HEK293T (cell line): Measurements from ENCODE around the gene TMEM169.

Source experiments
- CTCF ChIA-PET: fragments of 350-600 bp; formaldehyde crosslinking; extraction: SDS; loops from one replicate; lab custom pipeline; 2021; ENCODE audit warnings: antibody characterized with exemption, inconsistent platforms; lab: Yijun Ruan, JAX
- POLR2A ChIA-PET: fragments of 350-600 bp; formaldehyde crosslinking; extraction: SDS; loops from one replicate; lab custom pipeline; 2020; ENCODE audit warnings: antibody characterized with exemption, inconsistent platforms; lab: Yijun Ruan, JAX
- DNase-seq: peaks from one replicate; pipeline ENCODE4 v3.0.0; 2012; ENCODE audit warnings: mixed read lengths; ENCODE audit errors: extremely low spot score
- ARNT ChIP-seq: fragments of 450-650 bp; IDR thresholded peaks from 2 replicates; pipeline ENCODE4 v1.6.1; 2017; ENCODE audit warnings: mild to moderate bottlenecking
- BHLHE40 ChIP-seq: fragments of 450-650 bp; IDR thresholded peaks from 2 replicates; pipeline ENCODE4 v1.6.1; 2016; ENCODE audit warnings: mild to moderate bottlenecking, moderate library complexity, borderline replicate concordance
- CTBP1 ChIP-seq: fragments of 450-650 bp; IDR thresholded peaks from 2 replicates; pipeline ENCODE4 v1.6.1; 2016; ENCODE audit warnings: borderline replicate concordance
- ELF4 ChIP-seq: fragments of 450-650 bp; IDR thresholded peaks from 2 replicates; pipeline ENCODE4 v1.6.1; 2017; ENCODE audit warnings: antibody characterized with exemption
- FOXA1 ChIP-seq: fragments of 450-650 bp; IDR thresholded peaks from 2 replicates; pipeline ENCODE4 v1.6.1; 2016; ENCODE audit warnings: mild to moderate bottlenecking
- FOXK2 ChIP-seq: fragments of 450-650 bp; IDR thresholded peaks from 2 replicates; pipeline ENCODE4 v1.6.1; 2016; ENCODE audit warnings: mild to moderate bottlenecking
- FOXM1 ChIP-seq: fragments of 450-650 bp; IDR thresholded peaks from 2 replicates; pipeline ENCODE4 v1.6.1; 2017; ENCODE audit warnings: mild to moderate bottlenecking, borderline replicate concordance
- HDGF ChIP-seq: fragments of 450-650 bp; IDR thresholded peaks from 2 replicates; pipeline ENCODE4 v1.6.1; 2017; ENCODE audit warnings: antibody characterized with exemption, borderline replicate concordance
- L3MBTL2 ChIP-seq: fragments of 450-650 bp; conservative IDR thresholded peaks from 2 replicates; pipeline ENCODE4 v1.6.1; 2016; ENCODE audit warnings: mild to moderate bottlenecking
- LEF1 ChIP-seq: fragments of 450-650 bp; IDR thresholded peaks from 2 replicates; pipeline ENCODE4 v1.6.1; 2017; ENCODE audit warnings: mild to moderate bottlenecking, borderline replicate concordance
- NFRKB ChIP-seq: fragments of 450-650 bp; IDR thresholded peaks from 2 replicates; pipeline ENCODE4 v1.6.1; 2016; ENCODE audit warnings: mild to moderate bottlenecking, moderate library complexity
- PKNOX1 ChIP-seq: fragments of 450-650 bp; IDR thresholded peaks from 2 replicates; pipeline ENCODE4 v1.6.1; 2016
- SP1 ChIP-seq: fragments of 450-650 bp; IDR thresholded peaks from 2 replicates; pipeline ENCODE4 v1.6.1; 2017
- SUZ12 ChIP-seq: fragments of 450-650 bp; IDR thresholded peaks from 2 replicates; pipeline ENCODE4 v1.6.1; 2016; ENCODE audit warnings: mild to moderate bottlenecking
- TARDBP ChIP-seq: fragments of 450-650 bp; IDR thresholded peaks from 2 replicates; pipeline ENCODE4 v1.6.1; 2016
- ZNF384 ChIP-seq: fragments of 450-650 bp; IDR thresholded peaks from 2 replicates; pipeline ENCODE4 v1.6.1; 2016

Gene TMEM169

GRCh38 chr2:216108967-216109921 lies 27.5 kb downstream of the TMEM169 start, which contains the start of gene XRCC5:
XRCC5 (plus strand) TSS chr2:216109348; CDS start chr2:216109437, 89 bp downstream.
- ChIA-PET POLR2A (interaction anchor here (0.6 to 3.2 kb wide), 9 partner anchors 15 to 389 kb away, joined by 3 to 19 read pairs (median 5); partner anchors contain the start of genes PECR, RPL37A and TMEM169), CTCF (interaction anchor here (0.6 to 0.7 kb wide), 2 partner anchors 15 to 31 kb away, joined by 3 to 4 read pairs; no protein-coding TSS in a partner anchor)
- peak; percentile 95 for DNase-seq
- TF ChIP-seq L3MBTL2: peak; percentile 95
- peak; percentile 42 for TF ChIP-seq ELF4
- TF ChIP-seq FOXM1: no peak

- CTCF ChIA-PET: interaction anchor here (0.6 to 1.0 kb wide), 2 partner anchors 30 to 41 kb away, joined by 4 read pairs; no protein-coding TSS in a partner anchor
- DNase-seq: no peak
- POLR2A ChIA-PET: interaction anchor here (0.7 to 3.2 kb wide), 6 partner anchors 14 to 585 kb away, joined by 3 to 19 read pairs (median 6); partner anchors contain the start of genes IGFBP5, PECR and TMEM169
- TF ChIP-seq ZNF384 (peak; percentile 51; the same call in 1 of the 2 replicates), LEF1 (no peak)
Measured at GRCh38 chr2:216109962-216110614, 28.4 kb downstream of the TMEM169 start.

GRCh38 chr2:216110620-216111019 lies 28.9 kb downstream of the TMEM169 start:
- TF ChIP-seq ELF4: no peak
- TF ChIP-seq TARDBP: no peak
- TF ChIP-seq FOXM1: no peak
- TF ChIP-seq BHLHE40: no peak
- no peak for TF ChIP-seq L3MBTL2
- no peak for TF ChIP-seq SUZ12
- TF ChIP-seq HDGF: no peak
- no peak for TF ChIP-seq LEF1
- TF ChIP-seq FOXA1: no peak
- no peak for TF ChIP-seq CTBP1
- TF ChIP-seq SP1: no peak
- TF ChIP-seq ARNT: no peak
- TF ChIP-seq NFRKB: no peak
- no peak for TF ChIP-seq FOXK2
- TF ChIP-seq PKNOX1: no peak
- TF ChIP-seq ZNF384: no peak
- DNase-seq: no peak
- ChIA-PET CTCF (interaction anchor here (1.0 kb wide), 1 partner anchor 42 kb away, joined by 4 read pairs; no protein-coding TSS in a partner anchor), POLR2A (interaction anchor here (0.7 to 3.2 kb wide), 4 partner anchors 17 to 585 kb away, joined by 3 to 19 read pairs (median 10); partner anchors contain the start of genes IGFBP5, PECR and TMEM169)

GRCh38 chr2:216111122-216111521 lies 29.4 kb downstream of the TMEM169 start:
- ChIA-PET CTCF (no interaction called here), POLR2A (no interaction called here)
- no peak for DNase-seq
- TF ChIP-seq SUZ12 (no peak), NFRKB (no peak), L3MBTL2 (no peak), TARDBP (no peak), FOXM1 (no peak), CTBP1 (no peak), PKNOX1 (no peak), ARNT (no peak), LEF1 (no peak), HDGF (no peak), ZNF384 (no peak)

GRCh38 chr2:216112926-216113325 lies 31.2 kb downstream of the TMEM169 start:
- ChIA-PET POLR2A (no interaction called here), CTCF (no interaction called here)
- no peak for TF ChIP-seq LEF1
- no peak for TF ChIP-seq ARNT
- TF ChIP-seq TARDBP: no peak
- no peak for TF ChIP-seq BHLHE40
- TF ChIP-seq FOXA1: no peak
- no peak for TF ChIP-seq L3MBTL2
- no peak for TF ChIP-seq SUZ12
- TF ChIP-seq HDGF: no peak
- TF ChIP-seq CTBP1: no peak
- no peak for TF ChIP-seq FOXK2
- TF ChIP-seq ELF4: no peak
- TF ChIP-seq FOXM1: no peak
- TF ChIP-seq SP1: no peak
- DNase-seq: no peak

GRCh38 chr2:216113572-216113971 lies 31.9 kb downstream of the TMEM169 start:
- ChIA-PET POLR2A (no interaction called here), CTCF (no interaction called here)
- TF ChIP-seq SUZ12 (no peak), TARDBP (no peak), FOXK2 (no peak), L3MBTL2 (no peak), SP1 (no peak), LEF1 (no peak), FOXM1 (no peak), ARNT (no peak)
- no peak for DNase-seq
